PC-3 (cell line): ENCODE data around the gene ZFYVE28. TPM values are rescaled to one million over a fixed set of nuclear protein-coding genes. Genes with fewer than 3 reads are reported as not detected.
A peak's percentile ranks its signal among the peaks of the same experiment; 100 is the strongest.

Experiments
- ATAC-seq: fragments of 200-7000 bp; cut with Tn5 transposase; 2 replicates; pipeline ENCODE4 v1.9.1; 2020; ENCODE audit warnings: mild to moderate bottlenecking, moderate library complexity
- BruUV-seq: library from RNA; stranded (reverse); fragments of 400-500 nt; replicated peaks from 2 replicates; lab custom pipeline; 2021; lab: Mats Ljungman, UMichigan
- CTCF ChIA-PET: fragments of 300-600 bp; sonication (Branson Sonifier 250); formaldehyde crosslinking; loops from one replicate; lab custom pipeline; 2022; ENCODE audit warnings: antibody characterized with exemption; lab: Charles Lee
- POLR2A ChIA-PET: fragments of 300-600 bp; sonication (Branson Sonifier 250); formaldehyde crosslinking; loops from one replicate; lab custom pipeline; 2022; ENCODE audit warnings: antibody characterized with exemption; ENCODE audit not compliant: unreplicated experiment; lab: Charles Lee
- DNase-seq: peaks from one replicate; pipeline ENCODE4 v3.0.0-alpha.2; 2015
- H2AFZ ChIP-seq: fragments of 300-600 bp; sonication (generic); 2 replicates; pipeline ENCODE4 v1.6.0; 2016; ENCODE audit warnings: antibody characterized with exemption, low read length
- H3F3A ChIP-seq: fragments of 300-600 bp; sonication (generic); one replicate; pipeline ENCODE4 v1.6.0; 2017; ENCODE audit warnings: antibody characterized with exemption, low read length, control low read depth, mild to moderate bottlenecking; ENCODE audit not compliant: unreplicated experiment
- H3K27ac ChIP-seq: fragments of 300-600 bp; sonication (generic); 2 replicates; pipeline ENCODE4 v1.5.1; 2016; ENCODE audit warnings: mild to moderate bottlenecking, low read length
- H3K27me3 ChIP-seq: fragments of 300-600 bp; sonication (generic); 2 replicates; pipeline ENCODE4 v1.6.1; 2016; ENCODE audit warnings: low read length, mixed read lengths
- H3K36me3 ChIP-seq: fragments of 300-600 bp; sonication (generic); 2 replicates; pipeline ENCODE4 v1.6.1; 2016; ENCODE audit warnings: low read depth, mixed run types, low read length, mixed read lengths
- H3K4me1 ChIP-seq: fragments of 300-600 bp; sonication (generic); 2 replicates; pipeline ENCODE4 v1.5.1; 2016; ENCODE audit warnings: low read length; ENCODE audit not compliant: insufficient read depth
- H3K4me2 ChIP-seq: fragments of 300-600 bp; sonication (generic); 2 replicates; pipeline ENCODE4 v1.6.0; 2016; ENCODE audit warnings: low read length
- H3K4me3 ChIP-seq: fragments of 300-600 bp; sonication (generic); 2 replicates; pipeline ENCODE4 v1.5.1; 2016; ENCODE audit warnings: mild to moderate bottlenecking, low read length, mixed read lengths
- H3K79me2 ChIP-seq: fragments of 300-600 bp; sonication (generic); 2 replicates; pipeline ENCODE4 v1.6.1; 2017; ENCODE audit warnings: low read length, mixed read lengths
- H3K9ac ChIP-seq: fragments of 300-600 bp; sonication (generic); 2 replicates; pipeline ENCODE4 v1.6.0; 2016; ENCODE audit warnings: mild to moderate bottlenecking, low read length
- H3K9me2 ChIP-seq: fragments of 300-600 bp; sonication (generic); replicated peaks from 2 replicates; pipeline ENCODE4 v1.6.1; 2016; ENCODE audit warnings: mixed run types, low read length, mixed read lengths
- H3K9me3 ChIP-seq: fragments of 300-600 bp; sonication (generic); 2 replicates; pipeline ENCODE4 v1.6.1; 2016; ENCODE audit warnings: low read length, mixed read lengths
- H4K20me1 ChIP-seq: fragments of 300-600 bp; sonication (generic); 2 replicates; pipeline ENCODE4 v1.6.1; 2016; ENCODE audit warnings: low read length, mixed read lengths
- EZH2 ChIP-seq: fragments of 300-600 bp; sonication (generic); IDR thresholded peaks from one replicate; pipeline ENCODE4 v1.6.1; 2017; ENCODE audit warnings: antibody characterized with exemption, mild to moderate bottlenecking, low read length; ENCODE audit not compliant: unreplicated experiment
- EZH2phosphoT487 ChIP-seq: fragments of 300-600 bp; sonication (generic); IDR thresholded peaks from 2 replicates; pipeline ENCODE4 v1.6.1; 2018; ENCODE audit warnings: mild to moderate bottlenecking, antibody characterized with exemption, low read length, borderline replicate concordance
- intact Hi-C: fragments of 100-400 bp; cut with micrococcal nuclease; formaldehyde crosslinking; loops from 2 replicates; pipeline ENCODE4 v1.9.0; 2023
- total RNA-seq: library from RNA; depleted of rRNA; stranded (reverse); fragments of >200 nt; gene quantifications from 2 replicates; pipeline ENCODE4 v1.2.3, GENCODE V29; 2014
- TF ChIP-seq, protein P1 (sequence below): fragments of 300-600 bp; sonication (generic); conservative IDR thresholded peaks from 2 replicates; pipeline ENCODE4 v1.5.1; 2017; ENCODE audit warnings: antibody characterized with exemption, low read depth, mild to moderate bottlenecking, low read length

Gene ZFYVE28
- total RNA-seq, 1 experiment from 2014 or later = 8.0 TPM

DNA sequence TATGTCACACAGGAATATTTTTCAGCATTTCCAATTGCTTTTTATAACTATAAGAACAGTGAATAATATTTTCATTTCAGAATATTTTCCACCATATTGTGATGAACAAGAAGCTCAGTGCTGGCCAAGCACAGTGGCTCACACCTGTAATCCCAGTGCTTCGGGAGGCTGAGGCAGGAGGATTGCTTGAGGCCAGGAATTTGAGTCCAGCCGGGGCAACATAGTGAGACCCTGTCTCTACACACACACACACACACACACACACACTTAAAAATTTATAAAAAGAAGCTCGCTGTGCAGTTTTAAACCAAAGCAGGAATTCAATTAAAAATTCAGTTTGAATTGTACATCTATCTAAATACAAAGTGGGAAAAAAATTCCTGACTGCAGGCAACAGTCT is 3.2 kb downstream of the ZFYVE28 start:
- Histone ChIP-seq H3K36me3 (no peaks in the 10 kb centered on the region), H3K9me2 (no peaks in the 10 kb centered on the region), H3K4me1 (peaks cover 34% of the 10 kb centered on the region), H4K20me1 (no peaks in the 10 kb centered on the region), H3K9ac (no peak overlapping the region), H3K4me2 (no peak overlapping the region), H3K4me3 (no peak overlapping the region), H3K27me3 (peaks cover 2% of the 10 kb centered on the region), H3K9me3 (no peaks in the 10 kb centered on the region), H3K27ac (no peak overlapping the region), H3F3A (no peaks in the 10 kb centered on the region), H3K79me2 (peaks cover 14% of the 10 kb centered on the region), H2AFZ (no peak overlapping the region)
- ChIA-PET CTCF (interaction anchor here (0.7 kb wide), 1 partner anchor 475 kb away, joined by 3 read pairs; no protein-coding TSS in a partner anchor), POLR2A (no interaction called here)
- TF ChIP-seq, protein P1, sequence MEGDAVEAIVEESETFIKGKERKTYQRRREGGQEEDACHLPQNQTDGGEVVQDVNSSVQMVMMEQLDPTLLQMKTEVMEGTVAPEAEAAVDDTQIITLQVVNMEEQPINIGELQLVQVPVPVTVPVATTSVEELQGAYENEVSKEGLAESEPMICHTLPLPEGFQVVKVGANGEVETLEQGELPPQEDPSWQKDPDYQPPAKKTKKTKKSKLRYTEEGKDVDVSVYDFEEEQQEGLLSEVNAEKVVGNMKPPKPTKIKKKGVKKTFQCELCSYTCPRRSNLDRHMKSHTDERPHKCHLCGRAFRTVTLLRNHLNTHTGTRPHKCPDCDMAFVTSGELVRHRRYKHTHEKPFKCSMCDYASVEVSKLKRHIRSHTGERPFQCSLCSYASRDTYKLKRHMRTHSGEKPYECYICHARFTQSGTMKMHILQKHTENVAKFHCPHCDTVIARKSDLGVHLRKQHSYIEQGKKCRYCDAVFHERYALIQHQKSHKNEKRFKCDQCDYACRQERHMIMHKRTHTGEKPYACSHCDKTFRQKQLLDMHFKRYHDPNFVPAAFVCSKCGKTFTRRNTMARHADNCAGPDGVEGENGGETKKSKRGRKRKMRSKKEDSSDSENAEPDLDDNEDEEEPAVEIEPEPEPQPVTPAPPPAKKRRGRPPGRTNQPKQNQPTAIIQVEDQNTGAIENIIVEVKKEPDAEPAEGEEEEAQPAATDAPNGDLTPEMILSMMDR = no peak
- TF ChIP-seq EZH2 (no peak), EZH2phosphoT487 (no peak)
- intact Hi-C loops = loop anchor here (5.0 to 10.0 kb wide), 2 partner anchors 50 to 153 kb away; partner anchors contain the start of genes MXD4 and RNF4
- no TSS peak for BruUV-seq
- ATAC-seq = no peak
- no peak for DNase-seq

DNA sequence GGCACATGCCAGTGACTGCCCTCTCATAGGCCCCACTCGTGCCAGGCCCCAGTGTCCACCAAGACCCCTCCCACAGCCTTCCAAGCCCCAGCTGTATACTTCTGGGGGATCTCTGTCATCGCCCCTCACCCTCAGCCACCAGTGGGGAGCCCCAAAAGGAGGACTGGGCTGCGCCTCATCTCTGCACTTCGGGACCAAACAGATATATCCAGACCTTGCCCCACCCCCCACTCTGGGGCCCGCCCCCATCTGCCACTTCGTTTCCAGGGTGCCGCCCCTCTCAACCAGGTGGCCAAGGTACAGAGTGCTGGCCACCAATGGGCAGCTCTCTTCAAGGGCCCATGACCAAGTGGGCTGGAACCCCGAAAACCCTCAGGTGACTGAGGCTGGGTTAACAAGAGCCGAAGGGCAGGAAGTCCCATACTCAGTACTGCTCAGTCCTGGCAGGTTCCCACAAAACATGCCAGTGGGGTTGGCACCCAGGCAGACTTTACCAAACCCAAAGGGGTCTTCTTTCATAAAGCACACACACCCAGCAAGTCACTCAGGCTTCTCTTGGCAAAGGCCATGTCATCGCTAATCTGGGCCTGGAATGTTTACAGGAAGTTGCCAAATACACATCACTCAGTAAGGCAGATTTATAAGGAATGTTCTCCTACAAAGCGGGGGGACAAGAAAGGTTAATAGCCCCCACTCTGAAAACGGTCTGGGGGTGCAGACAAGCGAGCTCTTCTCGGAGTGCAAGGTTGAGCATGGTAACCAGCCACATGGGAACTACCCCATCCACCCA is 4.4 kb downstream of the ZFYVE28 start:
- no peaks in the 10 kb centered on the region for H4K20me1 ChIP-seq
- ATAC-seq (no peak), DNase-seq (peak; percentile 24)
- peak overlapping the region; percentile 88 for H3K27ac ChIP-seq
- H3K9ac ChIP-seq = no peak overlapping the region
- ChIA-PET POLR2A (no interaction called here), CTCF (interaction anchor here (1.0 kb wide), 1 partner anchor 48 kb away, joined by 4 read pairs; no protein-coding TSS in a partner anchor)
- H3K36me3 ChIP-seq = no peaks in the 10 kb centered on the region
- peak overlapping the region; percentile 89 for H3K4me2 ChIP-seq
- H3K27me3 ChIP-seq = no peaks in the 10 kb centered on the region; the same call in 1 of the 2 replicates
- H3K4me1 ChIP-seq = peaks cover 34% of the 10 kb centered on the region
- H3K4me3 ChIP-seq = peak overlapping the region; percentile 64; the same call in 1 of the 2 replicates
- H3K79me2 ChIP-seq = peaks cover 14% of the 10 kb centered on the region
- H3F3A ChIP-seq = no peaks in the 10 kb centered on the region
- intact Hi-C loops = loop anchor here (10.0 kb wide), 1 partner anchor 51 kb away; the partner anchor contains the start of gene RNF4
- no TSS peak for BruUV-seq
- H3K9me2 ChIP-seq = no peaks in the 10 kb centered on the region
- H2AFZ ChIP-seq = no peak overlapping the region
- H3K9me3 ChIP-seq = no peaks in the 10 kb centered on the region
- no peak for TF ChIP-seq EZH2phosphoT487
- no peak for TF ChIP-seq EZH2
- TF ChIP-seq, protein P1 = no peak
